GM18498 (cell line): ENCODE measurements around the gene LSM8.
"Not testable (repeated sequence)": the region's sequence is repeated elsewhere in the genome, so short reads cannot be mapped to it uniquely, and the experiment has no call there.

Experiments
- ATAC-seq: cut with Tn5 transposase; IDR thresholded peaks from one replicate; pipeline ENCODE4 v1.9.1; 2021; ENCODE audit warnings: mild to moderate bottlenecking, moderate library complexity; ENCODE audit not compliant: unreplicated experiment

LSM8 gene

DNA sequence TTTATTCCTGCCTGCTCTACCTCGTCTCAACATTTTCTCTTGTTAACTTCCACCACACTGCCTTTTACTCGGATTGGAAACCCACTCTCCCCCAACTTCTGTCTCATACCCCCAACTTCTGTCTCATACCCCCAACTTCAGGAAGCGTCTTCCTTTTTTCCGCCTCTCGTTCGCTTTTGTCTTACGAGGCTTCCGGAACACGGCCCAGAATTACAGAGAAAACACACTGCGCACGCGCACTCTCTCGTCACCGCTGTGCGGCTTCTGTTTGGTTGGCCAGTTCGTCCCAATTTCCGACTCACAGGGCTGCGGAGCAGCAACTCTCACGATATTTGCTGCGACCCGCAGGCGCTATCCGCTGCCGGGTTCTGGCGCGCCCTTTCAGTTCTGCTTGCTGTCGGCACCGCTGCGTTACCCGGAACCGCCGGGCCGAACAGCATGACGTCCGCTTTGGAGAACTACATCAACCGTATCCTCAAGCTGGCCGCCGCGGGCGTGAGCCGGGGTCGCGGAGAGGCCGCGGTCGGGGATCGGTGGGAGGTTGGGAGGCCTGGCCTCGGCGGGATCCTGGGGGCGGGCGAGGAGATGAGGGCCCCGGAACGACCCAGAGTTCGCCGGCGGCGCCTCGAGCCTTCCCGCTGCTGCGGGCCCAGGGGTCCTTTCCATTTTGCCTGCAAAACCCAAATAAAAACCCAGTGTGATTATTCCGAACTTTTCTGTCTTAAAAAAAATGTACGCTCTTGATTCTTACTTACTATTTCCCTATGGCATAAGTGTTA lies at the start of gene LSM8:
TSS of gene LSM8 (plus strand) at position 379 of the 779 bp plus-strand sequence. CDS start at position 439, 60 bp downstream.
- ATAC-seq, result peak; percentile 99

DNA sequence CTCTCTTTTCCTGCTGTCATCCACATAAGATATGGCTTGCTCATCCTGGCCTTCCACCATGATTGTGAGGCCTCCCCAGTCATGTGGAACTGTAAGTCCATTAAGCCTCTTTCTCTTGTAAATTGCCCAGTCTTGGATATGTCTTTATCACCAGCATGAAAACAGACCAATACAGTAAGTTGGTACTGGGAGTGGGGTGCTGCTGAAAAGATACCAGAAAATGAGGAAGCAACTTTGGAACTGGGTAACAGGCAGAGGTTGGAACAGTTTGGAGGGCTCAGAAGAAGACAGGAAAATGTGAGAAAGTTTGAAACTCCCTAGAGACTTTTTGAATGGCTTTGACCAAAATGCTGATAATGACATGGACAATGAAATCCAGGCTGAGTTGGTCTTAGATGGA lies 49.5 kb upstream of the LSM8 start:
- ATAC-seq, result not testable (repeated sequence)

DNA sequence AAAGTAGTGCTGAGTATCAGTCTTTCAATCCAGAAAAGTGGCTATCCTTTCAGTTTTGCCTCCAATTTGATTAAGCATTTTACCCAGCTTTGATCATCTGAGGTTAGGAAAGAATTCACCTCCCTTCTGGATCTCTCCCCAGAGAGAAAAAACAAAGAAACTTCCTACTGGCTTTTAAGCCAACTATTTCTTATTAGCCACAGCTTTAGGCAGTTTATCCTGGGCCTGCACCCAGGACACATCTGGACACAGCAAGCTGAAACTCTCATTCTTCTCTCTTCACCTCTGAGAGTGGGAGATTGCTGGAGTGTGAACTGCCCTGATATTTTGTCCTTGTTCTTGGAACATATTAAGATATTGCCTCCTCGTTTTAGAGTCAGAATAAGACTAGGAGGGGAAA lies 43.5 kb upstream of the LSM8 start:
- ATAC-seq, result no peak

DNA sequence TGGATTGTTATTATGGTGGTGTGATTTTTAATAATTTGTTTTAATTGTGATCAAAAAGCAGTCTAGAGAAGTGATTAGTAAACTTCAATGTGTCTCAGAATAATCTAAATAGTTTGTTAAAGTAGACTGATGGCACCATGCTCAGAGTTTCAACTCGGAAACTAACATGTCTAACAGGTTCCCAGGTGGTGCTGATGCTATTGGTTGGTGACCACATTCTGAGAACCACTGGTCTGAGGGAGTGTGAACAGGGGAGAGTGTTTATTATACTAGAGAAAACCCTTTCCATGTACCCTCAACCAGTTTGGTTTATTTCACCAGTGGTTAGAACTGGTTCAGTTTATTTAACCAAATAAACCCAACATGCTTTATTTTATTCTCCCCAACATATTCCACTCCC lies 42.0 kb upstream of the LSM8 start:
- no peak for ATAC-seq

DNA sequence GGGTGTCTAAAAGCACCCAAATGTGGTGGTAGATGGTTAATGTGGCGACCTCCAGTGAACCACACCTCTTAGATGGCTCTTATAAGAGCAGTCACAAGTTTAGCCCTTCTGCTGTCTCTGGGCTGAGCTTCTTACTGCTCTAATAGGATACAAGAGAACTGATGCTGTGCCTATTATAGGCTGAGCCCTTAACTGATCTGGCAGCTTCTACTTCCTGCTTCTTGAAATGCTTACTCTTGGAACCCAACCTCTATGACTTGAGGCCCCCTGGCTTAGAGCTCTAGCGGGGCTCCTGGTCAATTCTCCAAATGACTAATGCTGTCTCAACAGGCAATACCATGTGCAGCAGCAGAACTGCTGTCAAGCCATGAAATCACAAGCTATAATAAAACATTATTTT lies 35.0 kb upstream of the LSM8 start:
- ATAC-seq, result no peak

DNA sequence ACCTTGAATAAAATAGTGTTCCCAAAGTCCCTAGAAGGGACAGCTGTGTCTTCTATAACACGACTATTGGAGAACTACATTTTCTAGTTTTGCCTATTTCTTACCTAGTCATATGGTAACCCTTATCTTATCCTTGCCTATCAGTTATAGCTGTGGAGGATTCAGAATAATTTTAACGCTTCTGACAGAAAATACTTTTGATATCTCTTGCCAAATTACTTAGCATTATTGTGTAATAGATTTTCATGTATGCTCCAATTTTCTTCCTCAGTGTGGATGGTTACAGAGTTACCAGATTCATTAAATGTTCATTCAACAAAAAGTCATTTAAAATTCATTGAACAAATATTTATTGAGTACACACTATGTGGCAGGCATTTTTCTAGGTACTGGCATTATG lies 34.6 kb upstream of the LSM8 start:
- no peak for ATAC-seq

DNA sequence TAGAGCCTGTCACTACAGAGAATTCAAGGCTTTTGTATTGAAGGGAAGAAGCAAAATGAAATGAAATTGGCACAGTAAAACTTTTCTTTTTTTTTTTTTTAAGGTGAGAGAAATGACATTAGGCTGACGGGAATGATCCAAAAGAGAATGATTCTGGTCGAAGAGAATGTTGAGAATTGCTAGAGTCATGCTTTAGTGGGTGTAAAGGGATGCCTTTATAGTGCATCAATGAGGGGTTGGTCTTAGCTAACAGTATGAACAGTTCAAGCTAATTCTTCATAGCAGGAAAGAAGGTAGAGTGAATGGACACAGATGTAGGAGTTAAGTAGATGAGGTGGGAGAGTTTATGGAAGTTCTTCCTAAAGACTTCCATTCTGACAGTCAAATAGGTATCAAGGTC lies 32.3 kb upstream of the LSM8 start:
- ATAC-seq, result no peak

DNA sequence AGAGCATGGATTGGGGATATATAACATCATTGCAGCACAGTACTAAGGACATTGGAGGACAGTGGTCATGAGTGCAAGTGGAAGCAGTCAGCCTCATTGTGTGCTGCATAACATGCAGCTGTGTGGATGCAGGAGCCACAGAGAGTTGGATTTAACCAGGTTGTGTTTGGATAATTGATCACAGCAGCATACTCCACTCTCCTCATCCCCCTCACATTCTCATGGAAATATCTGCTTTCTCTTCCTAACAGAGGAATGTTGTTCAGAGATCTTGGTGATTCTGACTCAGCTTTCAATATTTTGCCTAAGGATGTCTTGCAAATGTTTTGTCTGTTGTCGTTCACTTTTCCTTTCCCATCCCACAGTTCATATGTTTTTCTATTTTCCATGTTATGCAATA lies 31.8 kb upstream of the LSM8 start:
- no peak for ATAC-seq

DNA sequence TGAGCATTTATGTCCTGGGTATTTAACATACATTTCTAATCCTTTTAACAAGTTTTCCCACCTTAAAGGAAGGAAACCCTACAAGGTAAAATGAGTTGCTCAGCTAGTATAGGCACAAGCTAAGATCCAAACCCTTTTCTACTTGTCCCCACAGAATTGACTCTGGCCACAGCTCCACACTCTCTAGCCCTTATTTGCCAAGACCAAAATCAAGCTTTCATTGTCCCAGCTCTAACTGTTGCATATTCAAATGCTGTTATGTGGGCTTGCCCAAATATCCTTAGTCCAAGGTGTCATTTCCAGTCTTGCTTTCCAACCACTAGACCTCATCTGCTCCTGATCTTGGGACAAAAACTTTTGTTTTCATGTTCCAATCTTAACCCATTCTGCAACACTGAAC lies 31.3 kb upstream of the LSM8 start:
- no peak for ATAC-seq

DNA sequence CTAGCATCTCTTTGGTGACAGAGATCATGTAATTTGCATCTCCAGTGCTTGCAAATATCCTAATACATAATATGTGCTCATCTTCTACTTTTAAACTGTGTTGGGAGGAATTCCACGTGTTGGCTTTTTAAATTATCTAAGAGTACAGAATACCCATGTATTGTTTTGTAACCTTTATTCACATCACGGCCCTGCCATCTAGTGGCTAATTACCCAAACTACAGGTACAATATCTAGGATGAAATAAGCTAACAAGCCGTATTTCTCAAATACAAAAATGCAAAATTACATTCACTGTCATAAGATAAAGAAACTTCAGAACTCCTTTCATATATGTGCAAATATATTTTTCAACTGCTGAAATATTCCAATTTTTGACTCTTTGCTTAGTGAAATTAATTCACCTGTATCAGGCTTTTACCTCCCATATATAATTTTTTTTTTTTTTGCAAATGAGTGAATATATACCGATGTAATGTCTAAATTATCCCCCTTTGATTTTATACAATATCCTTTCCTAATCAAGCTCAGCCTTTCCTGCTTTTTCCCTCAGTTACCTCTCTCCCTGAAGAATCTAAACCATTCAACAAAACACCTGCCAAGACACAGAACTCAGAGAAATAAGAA lies 30.3 kb upstream of the LSM8 start:
- ATAC-seq, result peak; percentile 52

DNA sequence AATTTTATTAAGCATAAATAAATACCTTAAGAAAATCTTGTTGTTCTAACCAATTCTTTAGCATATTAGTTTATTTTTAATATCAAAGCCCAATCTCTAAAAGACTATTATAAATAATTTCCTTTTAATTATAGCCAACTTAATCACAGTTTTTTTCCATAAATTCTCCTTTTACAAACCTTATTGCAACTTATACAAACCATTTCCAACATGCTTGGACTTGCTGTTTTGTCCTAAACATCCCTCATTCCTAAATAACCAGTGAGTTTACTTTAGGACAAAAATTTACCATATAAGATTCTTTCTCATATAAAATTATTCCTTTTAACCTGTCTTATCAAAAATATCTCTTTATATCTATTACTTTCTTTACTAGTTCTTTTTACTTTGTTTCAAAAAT lies 25.2 kb upstream of the LSM8 start:
- no peak for ATAC-seq

DNA sequence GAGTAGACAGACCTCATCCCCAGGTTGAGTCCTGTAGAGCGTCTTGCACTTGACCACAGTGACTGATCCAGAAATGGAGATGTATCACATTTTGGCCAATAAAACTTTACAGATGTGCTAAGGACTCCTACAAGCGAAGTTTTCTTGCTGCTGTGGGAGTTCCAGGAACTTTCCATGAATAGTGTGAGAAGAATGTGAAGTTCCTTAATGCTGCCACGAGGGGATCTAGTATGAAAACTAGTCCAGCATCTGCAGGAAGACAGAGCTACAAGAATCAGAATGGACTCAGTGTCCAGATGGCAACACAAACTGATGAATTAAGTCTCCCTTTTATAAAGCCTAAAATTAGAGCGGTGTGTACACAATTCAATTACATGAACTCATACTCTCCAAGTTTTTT lies 14.8 kb upstream of the LSM8 start:
- no peak for ATAC-seq

DNA sequence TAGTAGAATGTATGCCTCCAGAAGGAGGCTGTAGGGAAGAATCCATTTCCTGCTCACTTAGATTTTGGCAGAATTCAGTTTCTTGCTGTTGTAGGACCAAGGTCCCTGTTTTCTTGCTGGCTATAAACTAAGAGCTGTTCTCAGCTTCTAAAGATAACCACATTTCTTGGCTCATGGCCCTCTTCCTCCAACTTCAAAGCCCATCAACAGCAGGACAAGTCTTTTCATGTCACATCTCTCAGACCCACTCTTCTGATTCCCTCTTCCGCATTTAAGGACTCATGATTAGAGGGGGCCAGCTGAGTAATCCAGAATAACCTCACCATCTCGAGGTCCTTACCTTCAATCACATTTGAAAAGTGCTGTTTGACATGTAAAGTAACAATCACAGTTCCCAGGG lies 8.2 kb upstream of the LSM8 start:
- no peak for ATAC-seq

DNA sequence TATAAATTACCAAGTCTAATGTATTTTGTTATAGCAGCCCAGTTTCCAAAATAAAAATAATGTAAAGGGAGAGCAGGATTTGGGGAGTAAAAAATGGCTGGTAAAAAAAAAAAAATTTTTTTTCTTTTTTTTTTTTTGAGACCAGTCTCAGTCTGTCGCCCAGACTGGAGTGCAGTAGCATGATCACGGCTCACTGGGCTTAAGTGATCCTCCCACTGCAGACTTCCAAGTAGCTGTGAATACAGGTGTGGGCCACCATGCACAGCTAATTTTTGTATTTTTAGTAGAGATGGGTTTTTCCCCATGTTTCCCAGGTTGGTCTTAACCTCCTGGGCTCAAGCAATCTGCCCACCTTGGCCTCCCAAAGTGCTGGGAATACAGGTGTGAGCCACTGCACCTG lies 4.8 kb upstream of the LSM8 start:
- no peak for ATAC-seq

DNA sequence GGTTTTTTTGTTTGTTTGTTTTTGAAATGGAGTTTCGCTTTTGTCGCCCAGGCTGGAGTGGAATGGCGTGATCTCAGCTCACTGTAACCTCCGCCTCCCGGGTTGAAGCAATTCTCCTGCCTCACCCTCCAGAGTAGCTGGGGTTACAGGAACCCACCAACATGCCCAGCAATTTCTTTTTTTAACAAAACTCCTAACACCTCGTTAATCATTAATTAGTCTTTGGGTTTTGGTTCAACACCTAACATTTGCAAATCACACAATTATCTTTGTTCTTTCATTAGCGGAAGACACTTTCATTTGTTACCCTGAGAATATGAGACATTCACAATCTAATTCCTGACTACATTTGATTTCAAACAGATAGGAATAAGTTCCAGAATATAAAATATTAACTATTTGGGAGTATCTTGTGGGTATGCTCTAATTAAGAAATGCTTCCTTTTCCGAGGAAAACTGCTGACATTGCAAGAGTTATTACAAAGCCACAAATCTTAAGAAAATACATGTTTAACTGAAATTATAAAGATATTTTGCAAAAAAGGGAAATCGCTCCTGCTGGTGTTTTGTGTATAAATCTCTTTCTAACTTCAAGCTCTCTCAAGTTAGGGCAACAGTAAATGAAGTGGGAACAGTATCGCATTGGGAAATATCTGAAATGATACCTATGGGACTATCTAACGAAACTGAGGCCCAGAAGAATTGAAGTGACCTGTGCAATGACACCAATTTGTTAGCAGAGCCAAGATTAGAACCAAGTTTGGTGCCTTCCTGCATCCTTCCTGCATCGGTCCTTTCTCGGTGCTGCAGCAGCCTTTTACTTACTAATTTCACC lies 1.2 kb upstream of the LSM8 start:
- peak; percentile 2 for ATAC-seq

DNA sequence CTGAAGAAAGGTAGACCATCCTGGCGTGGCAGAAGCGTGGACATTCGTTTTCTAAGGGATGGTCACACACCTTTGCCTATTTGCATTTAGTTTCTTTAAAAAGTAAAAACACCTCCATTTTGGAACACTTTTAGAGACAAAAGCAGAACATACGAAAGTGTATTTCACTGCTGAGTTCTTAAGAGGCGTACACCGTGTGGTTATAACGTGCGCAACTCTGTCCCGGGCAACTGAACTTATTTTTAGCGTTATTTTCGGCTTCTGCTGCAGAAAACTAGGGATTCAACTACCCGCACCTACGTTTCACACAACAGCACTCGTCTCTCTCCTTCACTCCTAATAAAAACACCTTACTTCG lies 557 bp upstream of the LSM8 start:
- peak; percentile 8 for ATAC-seq

DNA sequence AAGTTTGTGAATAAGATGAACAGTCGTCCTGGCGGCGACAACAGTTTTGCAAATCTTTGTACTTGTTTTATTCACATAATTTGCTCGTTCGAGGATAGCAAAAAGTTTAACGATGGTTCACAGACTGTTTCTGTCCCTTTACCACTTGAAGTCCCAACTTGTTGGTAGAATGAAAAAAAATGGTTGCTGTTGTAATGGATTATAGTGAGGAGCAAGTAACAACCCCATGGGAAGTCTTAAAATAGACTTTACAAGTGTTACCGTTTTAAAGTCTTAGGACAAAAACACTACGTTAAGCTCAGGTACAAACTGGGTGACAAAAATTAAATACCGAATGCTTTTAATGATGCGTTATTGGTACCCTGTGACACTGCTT lies 589 bp downstream of the LSM8 start:
- no peak for ATAC-seq

DNA sequence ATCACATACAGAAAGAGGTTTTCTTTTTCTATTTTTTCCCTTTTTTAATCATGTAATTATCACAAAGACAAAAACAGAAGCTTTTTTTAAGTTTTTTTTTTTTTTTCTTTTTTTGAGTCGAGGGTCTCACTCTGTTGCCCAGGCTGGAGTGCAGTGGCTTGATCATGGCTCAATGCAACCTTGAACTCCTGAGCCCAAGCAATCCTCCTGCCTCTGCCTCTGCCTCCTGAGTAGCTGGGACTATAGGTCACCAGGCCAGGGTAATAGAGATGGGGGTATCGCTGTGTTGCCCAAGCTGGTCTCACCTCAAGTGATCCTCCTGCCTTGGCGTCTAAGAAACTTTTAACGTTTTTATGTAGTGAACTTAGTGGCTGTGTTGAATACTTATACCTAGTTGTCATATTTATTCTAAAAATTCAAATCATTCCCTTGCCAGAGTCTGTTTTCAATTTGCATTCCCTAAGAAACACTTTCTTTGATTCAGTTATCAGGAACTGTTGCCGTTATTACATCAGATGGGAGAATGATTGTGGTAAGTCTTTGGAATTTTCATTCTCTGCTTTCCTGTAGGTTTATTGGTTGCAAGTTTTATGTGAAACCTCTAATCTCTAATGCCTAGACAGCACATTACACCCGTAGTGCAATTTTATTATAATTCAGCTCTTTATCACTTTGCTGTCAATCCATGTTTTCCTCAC lies 1.3 kb downstream of the LSM8 start:
- ATAC-seq, result no peak

DNA sequence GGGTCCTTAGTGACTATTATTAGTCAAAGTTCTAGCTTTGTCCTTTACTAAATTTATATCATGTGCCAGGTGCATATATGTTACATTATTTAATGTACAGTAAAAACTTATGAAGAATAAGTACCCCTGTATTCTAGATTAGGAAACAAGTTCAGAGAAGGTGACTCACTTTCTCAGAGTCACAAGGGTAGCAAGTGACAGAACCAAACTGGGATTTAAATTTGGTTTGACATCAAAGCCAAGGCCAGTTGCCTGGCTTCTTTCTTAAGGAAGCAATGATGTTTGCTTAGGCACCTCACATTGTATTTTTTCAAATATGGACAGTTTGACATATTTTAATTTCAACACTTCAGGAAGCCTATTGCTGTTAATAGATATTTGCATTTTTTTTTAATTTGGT lies 2.5 kb downstream of the LSM8 start:
- no peak for ATAC-seq

DNA sequence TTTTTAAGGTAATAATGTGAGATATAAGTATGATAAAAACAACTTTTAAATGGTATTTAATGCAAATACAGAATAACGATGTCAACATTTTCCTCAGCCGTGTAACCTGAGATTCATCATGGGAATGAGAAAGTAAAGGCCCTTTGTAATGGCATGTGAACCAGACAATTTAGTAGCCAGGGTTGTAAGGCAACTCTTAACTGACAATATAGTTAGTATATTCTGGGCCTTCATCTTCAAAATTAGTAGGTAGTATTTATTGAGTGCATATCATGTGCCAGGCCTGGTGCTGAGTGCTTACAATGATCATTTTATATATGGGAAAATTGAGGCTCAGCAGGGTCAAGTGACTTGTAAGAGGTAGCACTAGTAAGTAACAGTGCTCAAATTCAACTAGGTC lies 10.6 kb downstream of the LSM8 start:
- no peak for ATAC-seq

DNA sequence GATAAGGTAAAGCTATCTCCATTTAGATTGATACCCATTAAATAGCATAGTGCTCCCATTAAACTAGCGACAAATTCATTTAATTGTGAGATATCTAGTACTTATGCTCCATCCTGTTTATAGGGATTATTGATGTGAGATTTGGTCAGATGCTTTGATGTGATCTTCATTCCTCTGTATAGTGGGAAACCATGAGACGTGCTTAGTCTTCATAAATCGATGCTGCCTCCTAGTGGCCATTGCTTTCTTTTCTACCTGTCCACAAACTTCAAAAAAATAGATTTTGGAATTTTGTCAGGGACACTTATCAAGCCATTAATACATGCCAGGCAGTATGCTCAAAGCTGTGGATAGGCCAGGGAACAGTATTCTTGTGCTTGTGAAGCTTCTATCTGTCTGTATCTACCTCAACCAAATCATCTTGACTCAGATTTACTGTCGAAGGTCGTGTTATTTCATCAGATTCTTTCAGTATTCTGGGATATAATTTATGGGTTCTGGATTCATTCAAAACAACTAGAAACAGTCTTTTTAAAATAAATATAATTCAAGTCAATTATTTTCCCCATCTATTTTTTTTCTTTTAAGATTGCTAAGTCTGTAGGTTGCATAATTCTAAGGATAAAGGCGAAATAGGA lies 12.0 kb downstream of the LSM8 start:
- peak; percentile 81 for ATAC-seq
